ENCODE data around the gene APOA4.
"Not testable (repeated sequence)": the region's sequence is repeated elsewhere in the genome, so short reads cannot be mapped to it uniquely, and the experiment has no call there.

Gene APOA4

GRCh38 chr11:116847612-116848011, 24.5 kb upstream of the APOA4 start:
- DNase-seq: no peak

GRCh38 chr11:116844722-116845121, 21.6 kb upstream of the APOA4 start:
- no peak for DNase-seq

GRCh38 chr11:116843661-116844060, 20.6 kb upstream of the APOA4 start:
- DNase-seq: no peak

- DNase-seq: no peak
Measured at GRCh38 chr11:116842909-116843308, 19.8 kb upstream of the APOA4 start.

GRCh38 chr11:116842117-116842516, 19.0 kb upstream of the APOA4 start:
- no peak for DNase-seq

GRCh38 chr11:116840746-116841296, 17.7 kb upstream of the APOA4 start:
- no peak for DNase-seq

GRCh38 chr11:116840224-116840745, 17.2 kb upstream of the APOA4 start:
- no peak for DNase-seq

GRCh38 chr11:116838321-116839084, 15.4 kb upstream of the APOA4 start:
- no peak for DNase-seq

- DNase-seq: no peak
Measured at GRCh38 chr11:116837231-116838091, 14.4 kb upstream of the APOA4 start, which contains the start of gene APOA1. Gene APOA1 (minus strand): TSS chr11:116837622. CDS start chr11:116837387, 235 bp downstream.

GRCh38 chr11:116836632-116836991, 13.5 kb upstream of the APOA4 start:
- DNase-seq: no peak

GRCh38 chr11:116835791-116836631, 12.9 kb upstream of the APOA4 start:
- DNase-seq: peak; percentile 85

- no peak for DNase-seq
Measured at GRCh38 chr11:116835042-116835772, 12.1 kb upstream of the APOA4 start.

- DNase-seq: not testable (repeated sequence)
Measured at GRCh38 chr11:116834535-116835041, 11.5 kb upstream of the APOA4 start.

GRCh38 chr11:116833816-116834534, 10.9 kb upstream of the APOA4 start:
- no peak for DNase-seq

GRCh38 chr11:116833491-116833815, 10.3 kb upstream of the APOA4 start:
- no peak for DNase-seq

- DNase-seq: no peak
Measured at GRCh38 chr11:116832350-116833290, 9.5 kb upstream of the APOA4 start.

GRCh38 chr11:116831790-116832349, 8.8 kb upstream of the APOA4 start:
- no peak for DNase-seq

- no peak for DNase-seq
Measured at GRCh38 chr11:116830184-116830912, 7.2 kb upstream of the APOA4 start.

Data from CD4-positive, alpha-beta T cell treated with Interleukin-17A for 1 hour (primary cell).